Measurements from ENCODE around the gene GTF3C5. TPM values are rescaled to one million over a fixed set of nuclear protein-coding genes. Genes with fewer than 3 reads are reported as not detected.

The GTF3C5 gene
- total and polyA plus RNA-seq, 8 donors: 17.4 to 68.5 (median 25.1) TPM

DNA sequence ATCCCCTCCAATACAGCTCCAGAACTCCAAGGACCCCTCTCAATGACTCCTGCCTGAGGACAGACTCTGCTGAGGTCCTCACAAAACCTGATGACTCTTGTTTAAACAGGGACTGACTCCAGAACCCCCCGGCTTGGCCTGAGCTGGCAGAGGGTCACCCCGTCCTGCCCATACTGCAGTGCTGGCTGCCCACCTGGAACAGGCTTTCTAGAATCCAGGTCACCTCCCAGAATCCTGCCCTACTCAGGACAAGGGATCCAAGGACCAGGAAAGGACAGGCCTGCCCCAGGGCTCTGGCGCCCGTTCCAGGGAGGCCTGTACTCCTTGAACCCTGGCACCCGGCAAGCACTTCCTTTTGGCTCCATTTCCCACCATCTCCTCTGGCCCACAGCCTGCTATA, 68.1 kb downstream of the GTF3C5 start:
- peak in 1 of 6 donors; percentile 45 for DNase-seq
- intact Hi-C loops (cut with DNase I): no loop called here

GRCh38 chr9:133099726-133100505, 69.1 kb downstream of the GTF3C5 start:
- Histone ChIP-seq H3K4me1 (no peaks in the 10 kb centered on the region), H3K4me3 (no peak overlapping the region), H3K27me3 (no peaks in the 10 kb centered on the region), H3K36me3 (peaks cover 5 to 66% (median 47%) of the 10 kb centered on the region in 3 donors), H3K9me3 (no peaks in the 10 kb centered on the region), H3K27ac (no peak overlapping the region)
- 90 to 91% methylated on average over 12 of the region's 12 CpGs for WGBS, 2 donors
- intact Hi-C loops (cut with DNase I): loop anchor here in 1 of 3 donors (5.0 kb wide), 1 partner anchor 58 kb away; no protein-coding TSS in a partner anchor
- peak in 1 of 6 donors; percentile 64 for DNase-seq
- no peak for FAIRE-seq
- TF ChIP-seq, protein P1, sequence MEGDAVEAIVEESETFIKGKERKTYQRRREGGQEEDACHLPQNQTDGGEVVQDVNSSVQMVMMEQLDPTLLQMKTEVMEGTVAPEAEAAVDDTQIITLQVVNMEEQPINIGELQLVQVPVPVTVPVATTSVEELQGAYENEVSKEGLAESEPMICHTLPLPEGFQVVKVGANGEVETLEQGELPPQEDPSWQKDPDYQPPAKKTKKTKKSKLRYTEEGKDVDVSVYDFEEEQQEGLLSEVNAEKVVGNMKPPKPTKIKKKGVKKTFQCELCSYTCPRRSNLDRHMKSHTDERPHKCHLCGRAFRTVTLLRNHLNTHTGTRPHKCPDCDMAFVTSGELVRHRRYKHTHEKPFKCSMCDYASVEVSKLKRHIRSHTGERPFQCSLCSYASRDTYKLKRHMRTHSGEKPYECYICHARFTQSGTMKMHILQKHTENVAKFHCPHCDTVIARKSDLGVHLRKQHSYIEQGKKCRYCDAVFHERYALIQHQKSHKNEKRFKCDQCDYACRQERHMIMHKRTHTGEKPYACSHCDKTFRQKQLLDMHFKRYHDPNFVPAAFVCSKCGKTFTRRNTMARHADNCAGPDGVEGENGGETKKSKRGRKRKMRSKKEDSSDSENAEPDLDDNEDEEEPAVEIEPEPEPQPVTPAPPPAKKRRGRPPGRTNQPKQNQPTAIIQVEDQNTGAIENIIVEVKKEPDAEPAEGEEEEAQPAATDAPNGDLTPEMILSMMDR (IDR thresholded peaks at IDR 0.05): no peak
- ATAC-seq: no peak

More for the DNA sequence above, 68.1 kb downstream of the GTF3C5 start:
- Histone ChIP-seq H3K36me3 (peaks cover 5 to 60% (median 39%) of the 10 kb centered on the region in 3 donors), H3K27me3 (no peaks in the 10 kb centered on the region), H3K27ac (no peak overlapping the region), H3K4me3 (no peak overlapping the region), H3K4me1 (no peaks in the 10 kb centered on the region), H3K9me3 (no peaks in the 10 kb centered on the region)
- FAIRE-seq (no peak), ATAC-seq (no peak)
- TF ChIP-seq, protein P1 (IDR thresholded peaks at IDR 0.05): no peak
- WGBS, 2 donors: 94 to 100% methylated on average over 5 of the region's 5 CpGs

DNA sequence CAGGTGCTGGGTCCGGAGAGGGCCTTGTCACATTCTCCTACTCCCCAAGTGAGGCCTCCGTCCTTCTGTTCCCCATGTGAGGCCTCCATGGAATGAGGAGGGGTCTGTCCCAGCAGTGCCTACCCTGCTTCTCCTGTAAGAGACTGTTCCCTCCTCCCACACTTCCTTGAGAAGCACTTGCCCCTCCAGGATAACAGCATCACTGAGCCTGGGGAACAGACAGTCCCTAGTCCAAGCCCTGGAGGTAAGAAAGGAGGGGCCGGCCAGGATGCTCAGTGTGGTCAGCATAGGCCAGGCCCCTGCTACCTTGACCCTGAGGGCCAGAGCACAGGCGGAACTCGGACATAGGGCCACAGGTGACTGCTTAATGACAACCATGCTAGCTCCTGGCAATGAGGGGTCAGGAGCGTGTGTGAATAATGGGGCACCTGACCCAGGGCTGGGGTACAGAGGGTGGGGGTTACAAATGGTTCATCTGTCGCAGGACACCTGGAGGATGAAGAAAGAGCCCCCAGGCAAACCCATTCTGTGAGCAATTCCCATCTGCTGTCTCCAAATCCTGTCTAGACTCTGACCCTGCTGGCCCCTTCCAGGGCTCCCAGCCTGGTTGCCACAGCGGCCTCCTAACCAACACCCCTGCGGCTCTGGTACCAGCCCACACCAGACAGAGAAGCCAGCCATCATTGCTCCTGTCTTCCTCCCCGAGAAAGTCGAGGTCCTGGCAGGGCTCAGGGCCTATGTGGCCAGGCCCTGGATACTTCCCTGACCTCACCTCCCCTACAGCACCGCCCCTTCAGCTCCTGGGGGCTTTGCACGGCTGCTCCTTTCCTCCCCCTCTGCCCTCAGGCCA, 69.9 kb downstream of the GTF3C5 start:
- WGBS, 2 donors: 87 to 96% methylated on average over 13 of the region's 13 CpGs
- H3K36me3 ChIP-seq: peaks cover 5 to 68% (median 50%) of the 10 kb centered on the region in 3 donors
- H3K4me1 ChIP-seq: no peaks in the 10 kb centered on the region
- no peaks in the 10 kb centered on the region for H3K9me3 ChIP-seq
- no peaks in the 10 kb centered on the region for H3K27me3 ChIP-seq
- FAIRE-seq (no peak), DNase-seq (peak in 1 of 6 donors; percentile 53), ATAC-seq (no peak)
- H3K4me3 ChIP-seq: no peak overlapping the region
- no peak overlapping the region for H3K27ac ChIP-seq
- TF ChIP-seq, protein P1 (IDR thresholded peaks at IDR 0.05): no peak
- intact Hi-C loops (cut with DNase I): loop anchor here in 1 of 3 donors (5.0 kb wide), 1 partner anchor 58 kb away; no protein-coding TSS in a partner anchor

GRCh38 chr9:133101356-133102189, 70.8 kb downstream of the GTF3C5 start:
- Histone ChIP-seq H3K9me3 (no peaks in the 10 kb centered on the region), H3K27me3 (no peaks in the 10 kb centered on the region), H3K4me3 (no peak overlapping the region), H3K36me3 (peaks cover 5 to 73% (median 53%) of the 10 kb centered on the region in 3 donors), H3K4me1 (no peaks in the 10 kb centered on the region), H3K27ac (no peak overlapping the region)
- FAIRE-seq (no peak), ATAC-seq (no peak), DNase-seq (peak in 1 of 6 donors; percentile 74)
- TF ChIP-seq, protein P1 (IDR thresholded peaks at IDR 0.05): no peak
- intact Hi-C loops (cut with DNase I): loop anchor here in 1 of 3 donors (2.0 to 5.0 kb wide), 2 partner anchors 43 to 59 kb away; no protein-coding TSS in a partner anchor
- WGBS, 2 donors: 96 to 97% methylated on average over 32 of the region's 32 CpGs

All from pancreas (tissue), 10 donors.